NOMO-1 (cell line): ENCODE measurements around the gene ZNF724.
"Not testable (repeated sequence)": the region's sequence is repeated elsewhere in the genome, so short reads cannot be mapped to it uniquely, and the experiment has no call there.

Experiments
- DNase-seq, 2 experiments: peaks; one replicate each; lab custom pipeline; 2025; ENCODE audit not compliant: unreplicated experiment in 2 of 2; lab: John Stamatoyannopoulos, UW

Gene ZNF724

GRCh38 chr19:23254141-23254910, 4.1 kb upstream of the ZNF724 start:
- peak in 1 of 2 experiments; percentile 3 for DNase-seq

- DNase-seq: not testable (repeated sequence)
Observed at GRCh38 chr19:23253256-23253655, 3.1 kb upstream of the ZNF724 start.

DNA sequence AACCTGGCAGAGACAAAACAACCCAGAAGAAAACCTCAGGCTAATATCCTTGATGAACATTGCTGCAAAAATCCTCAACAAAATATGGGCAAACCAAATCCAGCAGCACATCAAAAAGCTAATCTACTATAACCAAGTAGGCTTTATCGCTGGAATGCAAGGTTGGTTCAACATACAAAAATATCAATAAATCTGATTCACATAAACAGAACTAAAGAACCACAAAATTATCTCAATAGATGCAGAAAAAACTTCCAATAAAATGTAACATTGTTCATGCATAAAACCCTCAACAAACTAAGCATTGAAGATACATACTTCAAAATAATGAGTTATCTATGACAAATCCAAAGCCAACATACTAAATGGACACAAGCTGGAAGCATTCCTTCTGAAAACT, 8.8 kb downstream of the ZNF724 start:
- no peak for DNase-seq

DNA sequence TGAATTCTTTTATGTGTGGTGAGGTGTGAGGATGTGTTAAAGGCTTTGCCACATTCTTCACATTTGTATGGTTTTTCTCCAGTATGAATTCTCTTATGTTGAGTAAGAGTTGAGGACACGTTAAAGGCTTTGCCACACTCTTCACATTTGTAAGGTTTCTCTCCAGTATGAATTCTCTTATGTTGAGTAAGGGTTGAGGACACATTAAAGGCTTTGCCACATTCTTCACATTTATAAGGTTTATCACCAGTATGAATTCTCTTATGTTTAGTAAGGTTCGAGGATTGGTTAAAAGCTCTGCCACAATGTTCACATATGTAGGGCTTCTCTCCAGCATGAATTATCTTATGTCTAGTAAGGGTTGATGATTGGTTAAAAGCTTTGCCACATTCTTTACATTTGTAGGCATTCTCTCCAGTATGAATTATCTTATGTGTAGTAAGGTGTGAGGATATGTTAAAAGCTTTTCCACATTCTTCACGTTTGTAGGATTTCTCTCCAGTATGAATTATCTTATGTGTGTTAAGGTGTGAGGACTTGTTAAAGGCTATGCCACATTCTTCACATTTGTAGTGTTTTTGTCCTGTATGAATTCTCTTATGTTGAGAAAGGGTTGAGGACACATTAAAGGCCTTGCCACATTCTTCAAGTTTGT, 27.1 kb downstream of the ZNF724 start:
- no peak for DNase-seq

DNA sequence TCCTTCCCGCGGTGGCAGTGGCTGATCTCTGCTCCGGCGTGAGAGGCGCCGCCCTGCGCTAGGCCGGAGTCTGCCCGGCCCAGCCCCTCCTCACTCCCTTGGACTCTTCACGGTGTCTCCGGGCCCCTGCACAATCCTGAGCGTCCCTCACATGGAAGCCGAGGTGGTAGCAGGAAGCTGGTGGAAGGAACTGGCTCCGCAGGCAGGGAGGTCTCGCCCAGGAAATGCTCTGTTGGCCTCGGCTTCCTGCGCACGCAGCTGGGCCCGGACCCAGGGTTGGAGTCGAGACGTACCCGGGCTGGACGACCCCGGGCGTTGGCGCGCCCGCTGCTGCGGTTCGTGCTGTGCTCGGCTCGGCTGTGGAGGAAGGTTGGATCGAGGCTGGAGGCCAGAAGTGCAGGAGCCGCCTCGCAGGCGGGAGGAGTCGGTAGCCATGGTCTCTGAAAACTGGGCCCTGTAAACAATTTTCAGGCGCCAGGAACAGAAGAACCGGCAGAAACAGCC, 46.3 kb downstream of the ZNF724 start:
- no peak for DNase-seq

DNA sequence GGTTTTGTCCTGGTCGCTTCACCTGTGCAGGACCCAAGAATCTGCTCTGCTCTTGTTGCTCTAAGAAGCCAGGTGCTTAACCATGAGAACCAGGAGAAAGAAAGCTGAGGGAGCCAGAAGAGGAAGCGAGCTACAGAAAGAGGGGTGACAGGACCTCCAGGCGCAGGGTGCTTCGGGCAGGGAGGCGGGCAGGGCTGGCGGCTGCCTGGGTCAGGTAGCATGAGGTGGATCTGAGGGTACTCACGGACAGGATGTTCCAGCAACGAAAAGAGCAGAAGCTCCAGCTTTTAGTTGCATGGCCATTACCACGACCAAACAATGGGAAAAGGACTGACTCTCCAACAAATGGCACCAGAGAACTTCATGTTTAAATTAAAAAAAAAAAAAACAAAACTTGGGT, 59.9 kb downstream of the ZNF724 start:
- DNase-seq: no peak

DNA sequence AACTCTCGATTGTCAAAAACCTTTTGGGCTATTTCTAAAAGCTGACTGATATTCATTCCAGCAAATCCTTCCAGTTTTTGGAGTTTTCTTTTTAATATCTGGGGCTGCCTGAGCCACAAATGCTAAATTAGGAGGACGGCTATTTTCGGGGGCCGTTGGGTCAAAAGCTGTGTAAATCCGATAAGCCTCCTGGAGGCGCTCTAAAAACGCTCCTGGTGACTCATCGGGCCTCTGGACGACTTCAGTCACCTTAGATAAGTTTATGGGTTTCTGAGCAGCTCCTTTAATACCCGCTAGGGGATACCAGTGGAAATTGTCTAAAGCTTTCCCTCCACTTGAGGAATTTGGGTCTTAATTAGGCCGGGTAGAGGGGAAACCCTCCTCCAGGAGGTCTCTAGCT, 66.9 kb downstream of the ZNF724 start:
- DNase-seq: no peak
